SK-N-SH (cell line): ENCODE data around the gene IPCEF1. TPM values are rescaled to one million over a fixed set of nuclear protein-coding genes. Genes with fewer than 3 reads are reported as not detected.

ENCODE experiments used
- CTCF ChIA-PET: fragments of 300-600, 350-600 bp; formaldehyde crosslinking; extraction: SDS; loops from one replicate; lab custom pipeline; 2021; lab: Yijun Ruan, JAX
- POLR2A ChIA-PET: fragments of 350-600 bp; sonication (Branson Sonifier 250); formaldehyde crosslinking; extraction: SDS; loops from one replicate; lab custom pipeline; 2020; ENCODE audit warnings: antibody characterized with exemption, inconsistent platforms; lab: Yijun Ruan, JAX
- DNase-seq: peaks from one replicate; pipeline ENCODE4 v3.0.0; 2012
- H2AFZ ChIP-seq: fragments of 200-600 bp; sonication (generic); 2 replicates; pipeline ENCODE4 v1.8.1; 2016; ENCODE audit warnings: antibody characterized with exemption, mild to moderate bottlenecking, low read depth
- H3F3A ChIP-seq: fragments of 200-600 bp; sonication (generic); replicated peaks from 2 replicates; pipeline ENCODE3; 2016; ENCODE audit warnings: antibody characterized with exemption, mild to moderate bottlenecking; ENCODE audit not compliant: insufficient read depth
- H3K27ac ChIP-seq, 2 experiments: fragments of 200-500 bp in 1 of 2; fragments of 200-600 bp in 1 of 2; sonication (Bioruptor generic) in 1 of 2; sonication (generic), shearing (Covaris generic) in 1 of 2; 2 replicates each; pipeline versions ENCODE4 v1.5.1 to v1.6.1; 2014 to 2016; ENCODE audit warnings: low read depth in 2 of 2, inconsistent platforms in 1 of 2, low read length in 1 of 2, mild to moderate bottlenecking in 1 of 2, mixed read lengths in 1 of 2
- H3K27me3 ChIP-seq: fragments of 200-600 bp; sonication (generic), shearing (Covaris generic); 2 replicates; pipeline ENCODE4 v1.6.1; 2016; ENCODE audit warnings: mixed run types; ENCODE audit not compliant: insufficient read depth
- H3K36me3 ChIP-seq, 2 experiments: fragments of 200-500 bp in 1 of 2; fragments of 200-600 bp in 1 of 2; sonication (Bioruptor generic) in 1 of 2; sonication (generic) in 1 of 2; replicated peaks in 1 of 2; 2 replicates each; pipeline versions ENCODE3 to v1.5.1; 2014 to 2016; ENCODE audit warnings: low read length in 1 of 2, mild to moderate bottlenecking in 1 of 2; ENCODE audit not compliant: insufficient read depth in 2 of 2, control insufficient read depth in 1 of 2
- H3K4me1 ChIP-seq, 2 experiments: fragments of 200-500 bp in 1 of 2; fragments of 200-600 bp in 1 of 2; sonication (Bioruptor generic) in 1 of 2; sonication (generic), shearing (Covaris generic) in 1 of 2; 2 replicates each; pipeline versions ENCODE4 v1.5.1 to v1.6.1; 2014 to 2016; ENCODE audit warnings: low read depth in 1 of 2, low read length in 1 of 2, mixed run types in 1 of 2; ENCODE audit not compliant: insufficient read depth in 2 of 2, control insufficient read depth in 1 of 2
- H3K4me2 ChIP-seq: fragments of 200-600 bp; sonication (generic), shearing (Covaris generic); 2 replicates; pipeline ENCODE4 v1.6.1; 2017; ENCODE audit warnings: mixed run types
- H3K4me3 ChIP-seq, 2 experiments: fragments of 200-500 bp in 1 of 2; fragments of 200-600 bp in 1 of 2; sonication (Bioruptor generic) in 1 of 2; sonication (generic), shearing (Covaris generic) in 1 of 2; 2 replicates each; pipeline versions ENCODE4 v1.5.1 to v1.8.1; 2014 to 2016; ENCODE audit warnings: low read depth in 2 of 2, inconsistent platforms in 1 of 2, low read length in 1 of 2, mild to moderate bottlenecking in 1 of 2, mixed read lengths in 1 of 2, moderate library complexity in 1 of 2
- H3K79me2 ChIP-seq: fragments of 200-600 bp; sonication (generic); 2 replicates; pipeline ENCODE4 v1.8.1; 2017; ENCODE audit warnings: mild to moderate bottlenecking; ENCODE audit not compliant: insufficient read depth
- H3K9ac ChIP-seq: fragments of 200-600 bp; sonication (generic); 2 replicates; pipeline ENCODE4 v1.6.1; 2017; ENCODE audit warnings: mixed run types
- H3K9me2 ChIP-seq: fragments of 200-600 bp; sonication (generic); 2 replicates; pipeline ENCODE4 v1.6.1; 2017; ENCODE audit warnings: mixed run types
- H3K9me3 ChIP-seq: fragments of 200-600 bp; sonication (generic); 2 replicates; pipeline ENCODE4 v1.6.1; 2017; ENCODE audit warnings: mixed run types, mild to moderate bottlenecking, moderate library complexity
- H4K20me1 ChIP-seq: fragments of 200-600 bp; sonication (generic); 2 replicates; pipeline ENCODE4 v1.6.1; 2017; ENCODE audit warnings: mild to moderate bottlenecking, mixed run types; ENCODE audit not compliant: insufficient read depth
- ELF1 ChIP-seq: IDR thresholded peaks from 2 replicates; pipeline ENCODE4 v1.4.0; 2012
- FOXM1 ChIP-seq: IDR thresholded peaks from 2 replicates; pipeline ENCODE4 v1.4.0; 2012; ENCODE audit warnings: low read depth, mild to moderate bottlenecking
- GATA2 ChIP-seq: sonication (generic); formaldehyde crosslinking; IDR thresholded peaks from 2 replicates; pipeline ENCODE4 v1.5.0; 2020; ENCODE audit warnings: mild to moderate bottlenecking, missing genetic modification reagents
- JUND ChIP-seq: IDR thresholded peaks from 2 replicates; pipeline ENCODE4 v1.4.0; 2012
- RAD21 ChIP-seq: IDR thresholded peaks from 2 replicates; pipeline ENCODE4 v1.6.1; 2012; ENCODE audit warnings: mild to moderate bottlenecking, low read length
- RFX5 ChIP-seq: IDR thresholded peaks from 2 replicates; pipeline ENCODE4 v1.6.1; 2012; ENCODE audit warnings: mild to moderate bottlenecking, improper control_type of control experiment, low read length
- RXRA ChIP-seq: IDR thresholded peaks from 2 replicates; pipeline ENCODE4 v1.4.0; 2012; ENCODE audit warnings: low read depth, mild to moderate bottlenecking, borderline replicate concordance
- TAF1 ChIP-seq: IDR thresholded peaks from 2 replicates; pipeline ENCODE4 v1.6.1; 2012; ENCODE audit warnings: low read depth, mild to moderate bottlenecking, low read length, moderate library complexity, borderline replicate concordance
- TEAD4 ChIP-seq: IDR thresholded peaks from 2 replicates; pipeline ENCODE4 v1.4.0; 2012; ENCODE audit warnings: mild to moderate bottlenecking, borderline replicate concordance; ENCODE audit not compliant: insufficient read depth
- YY1 ChIP-seq: IDR thresholded peaks from 2 replicates; pipeline ENCODE4 v1.4.0; 2012; ENCODE audit warnings: low read depth, mild to moderate bottlenecking
- whole genome bisulfite sequencing: methylation state at CpG from one replicate; pipeline ENCODE4 v1.1.6; 2017; ENCODE audit warnings: low lambda C conversion rate; 5-methylcytosine and 5-hydroxymethylcytosine counted together
- polyA plus RNA-seq, 3 experiments: library from polyadenylated mRNA; depleted of rRNA; stranded (reverse); fragments of >200 nt; gene quantifications; 2 replicates each; pipeline ENCODE4 v1.2.3, GENCODE V29; 2012
- TF ChIP-seq, protein P1 (sequence below): IDR thresholded peaks from 2 replicates; pipeline ENCODE4; 2012
- TF ChIP-seq, protein P2 (sequence below): fragments of 200-600 bp; sonication (generic); IDR thresholded peaks from 2 replicates; pipeline ENCODE4 v1.6.1; 2017; ENCODE audit warnings: antibody characterized with exemption, mild to moderate bottlenecking, moderate library complexity
- TF ChIP-seq, protein P3 (sequence below): fragments of 150-350 bp; IDR thresholded peaks from 2 replicates; pipeline ENCODE4 v1.6.1; 2017; ENCODE audit warnings: antibody characterized with exemption, low read length, low read depth, borderline replicate concordance

IPCEF1 gene
- polyA plus RNA-seq, 1 of the 3 experiments (the other 2 are of a cell fraction) = not detected

DNA sequence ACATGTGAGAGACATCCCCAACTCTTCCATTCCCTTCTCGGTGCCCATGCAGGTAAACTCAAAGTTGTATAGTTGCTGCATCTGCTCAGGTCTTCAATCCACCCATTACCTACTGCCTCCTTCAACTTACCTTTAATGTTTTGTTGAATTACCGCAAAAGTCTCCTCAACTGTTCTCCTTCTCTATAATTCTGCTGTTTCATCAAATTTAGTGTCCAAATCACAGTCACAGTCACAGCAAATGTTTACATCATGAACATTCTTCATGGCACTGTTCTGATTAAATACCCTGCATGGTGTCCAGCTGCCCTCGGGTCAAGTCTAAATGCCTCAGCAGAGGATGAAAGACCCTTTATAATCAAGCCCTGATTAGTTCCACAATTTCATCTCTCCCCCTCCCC, 130.1 kb downstream of the IPCEF1 start:
- Histone ChIP-seq H3K79me2 (no peaks in the 10 kb centered on the region), H2AFZ (no peak overlapping the region), H3K4me3 (no peak overlapping the region), H3K9me3 (no peaks in the 10 kb centered on the region), H3K9me2 (no peaks in the 10 kb centered on the region), H3K36me3 (no peaks in the 10 kb centered on the region), H3K4me2 (no peak overlapping the region), H4K20me1 (no peaks in the 10 kb centered on the region), H3K27me3 (no peaks in the 10 kb centered on the region), H3K27ac (no peak overlapping the region), H3F3A (no peaks in the 10 kb centered on the region), H3K9ac (no peak overlapping the region), H3K4me1 (no peaks in the 10 kb centered on the region)
- DNase-seq = no peak
- no peak for TF ChIP-seq GATA2 (CRISPR knock-in tag)
- TF ChIP-seq, protein P1, sequence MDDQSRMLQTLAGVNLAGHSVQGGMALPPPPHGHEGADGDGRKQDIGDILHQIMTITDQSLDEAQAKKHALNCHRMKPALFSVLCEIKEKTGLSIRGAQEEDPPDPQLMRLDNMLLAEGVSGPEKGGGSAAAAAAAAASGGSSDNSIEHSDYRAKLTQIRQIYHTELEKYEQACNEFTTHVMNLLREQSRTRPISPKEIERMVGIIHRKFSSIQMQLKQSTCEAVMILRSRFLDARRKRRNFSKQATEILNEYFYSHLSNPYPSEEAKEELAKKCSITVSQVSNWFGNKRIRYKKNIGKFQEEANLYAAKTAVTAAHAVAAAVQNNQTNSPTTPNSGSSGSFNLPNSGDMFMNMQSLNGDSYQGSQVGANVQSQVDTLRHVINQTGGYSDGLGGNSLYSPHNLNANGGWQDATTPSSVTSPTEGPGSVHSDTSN = no peak
- TF ChIP-seq JUND = no peak
- no peak for TF ChIP-seq FOXM1
- TF ChIP-seq, protein P2, sequence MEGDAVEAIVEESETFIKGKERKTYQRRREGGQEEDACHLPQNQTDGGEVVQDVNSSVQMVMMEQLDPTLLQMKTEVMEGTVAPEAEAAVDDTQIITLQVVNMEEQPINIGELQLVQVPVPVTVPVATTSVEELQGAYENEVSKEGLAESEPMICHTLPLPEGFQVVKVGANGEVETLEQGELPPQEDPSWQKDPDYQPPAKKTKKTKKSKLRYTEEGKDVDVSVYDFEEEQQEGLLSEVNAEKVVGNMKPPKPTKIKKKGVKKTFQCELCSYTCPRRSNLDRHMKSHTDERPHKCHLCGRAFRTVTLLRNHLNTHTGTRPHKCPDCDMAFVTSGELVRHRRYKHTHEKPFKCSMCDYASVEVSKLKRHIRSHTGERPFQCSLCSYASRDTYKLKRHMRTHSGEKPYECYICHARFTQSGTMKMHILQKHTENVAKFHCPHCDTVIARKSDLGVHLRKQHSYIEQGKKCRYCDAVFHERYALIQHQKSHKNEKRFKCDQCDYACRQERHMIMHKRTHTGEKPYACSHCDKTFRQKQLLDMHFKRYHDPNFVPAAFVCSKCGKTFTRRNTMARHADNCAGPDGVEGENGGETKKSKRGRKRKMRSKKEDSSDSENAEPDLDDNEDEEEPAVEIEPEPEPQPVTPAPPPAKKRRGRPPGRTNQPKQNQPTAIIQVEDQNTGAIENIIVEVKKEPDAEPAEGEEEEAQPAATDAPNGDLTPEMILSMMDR = no peak
- no peak for TF ChIP-seq ELF1
- no peak for TF ChIP-seq TAF1
- TF ChIP-seq RAD21 = no peak
- TF ChIP-seq RXRA = no peak
- no peak for TF ChIP-seq RFX5
- TF ChIP-seq, protein P3, sequence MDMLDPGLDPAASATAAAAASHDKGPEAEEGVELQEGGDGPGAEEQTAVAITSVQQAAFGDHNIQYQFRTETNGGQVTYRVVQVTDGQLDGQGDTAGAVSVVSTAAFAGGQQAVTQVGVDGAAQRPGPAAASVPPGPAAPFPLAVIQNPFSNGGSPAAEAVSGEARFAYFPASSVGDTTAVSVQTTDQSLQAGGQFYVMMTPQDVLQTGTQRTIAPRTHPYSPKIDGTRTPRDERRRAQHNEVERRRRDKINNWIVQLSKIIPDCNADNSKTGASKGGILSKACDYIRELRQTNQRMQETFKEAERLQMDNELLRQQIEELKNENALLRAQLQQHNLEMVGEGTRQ = no peak
- TF ChIP-seq TEAD4 = no peak
- 54% methylated on average over 3 of the region's 3 CpGs for WGBS
- ChIA-PET CTCF (no interaction called here), POLR2A (no interaction called here)

DNA sequence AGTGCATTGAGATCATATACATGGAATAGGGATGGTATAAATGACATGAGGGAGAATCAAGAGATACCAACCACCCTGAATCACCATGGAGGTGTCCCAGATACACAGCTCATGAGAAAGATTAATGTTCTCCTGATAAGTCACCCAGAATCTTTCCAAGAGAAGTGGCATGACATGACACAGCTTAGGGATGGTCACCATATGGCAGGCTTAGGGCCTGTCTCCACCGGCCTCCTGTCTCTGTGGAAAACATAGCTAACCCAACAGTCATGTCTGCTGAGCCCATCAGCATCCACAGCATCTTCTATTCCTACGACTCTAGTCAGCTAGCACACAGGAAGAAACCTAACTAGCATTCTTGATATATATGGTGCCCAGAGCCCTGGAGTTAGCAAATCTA, 133.3 kb downstream of the IPCEF1 start:
- ChIA-PET CTCF (no interaction called here), POLR2A (no interaction called here)
- Histone ChIP-seq H3K79me2 (no peaks in the 10 kb centered on the region), H3K4me1 (no peaks in the 10 kb centered on the region), H3F3A (no peaks in the 10 kb centered on the region), H4K20me1 (no peaks in the 10 kb centered on the region), H3K9me3 (no peaks in the 10 kb centered on the region), H3K4me3 (no peak overlapping the region), H3K9ac (no peak overlapping the region), H3K9me2 (no peaks in the 10 kb centered on the region), H3K27ac (no peak overlapping the region), H2AFZ (no peak overlapping the region), H3K36me3 (no peaks in the 10 kb centered on the region), H3K4me2 (no peak overlapping the region), H3K27me3 (no peaks in the 10 kb centered on the region)
- 54% methylated on average over 2 of the region's 2 CpGs for WGBS
- no peak for TF ChIP-seq YY1
- no peak for DNase-seq
